GM19455 (cell line): ENCODE results near the gene TNK2.
"Not testable (repeated sequence)": the region's sequence is repeated elsewhere in the genome, so short reads cannot be mapped to it uniquely, and the experiment has no call there.

Experiments
- ATAC-seq: cut with Tn5 transposase; IDR thresholded peaks from one replicate; pipeline ENCODE4 v1.9.1; 2021; ENCODE audit not compliant: unreplicated experiment

Gene TNK2

GRCh38 chr3:195918176-195918575 is 9.8 kb upstream of the TNK2 start:
- ATAC-seq = no peak

- ATAC-seq = no peak
Observed at GRCh38 chr3:195916991-195917390, 8.6 kb upstream of the TNK2 start.

GRCh38 chr3:195916291-195916690 is 7.9 kb upstream of the TNK2 start:
- ATAC-seq = no peak

- peak; percentile 84 for ATAC-seq
Observed at GRCh38 chr3:195914648-195915473, 6.5 kb upstream of the TNK2 start.

- ATAC-seq = not testable (repeated sequence)
Observed at GRCh38 chr3:195914146-195914545, 5.8 kb upstream of the TNK2 start.

- no peak for ATAC-seq
Observed at GRCh38 chr3:195913382-195913781, 5.0 kb upstream of the TNK2 start.

GRCh38 chr3:195911946-195912270 is 3.6 kb upstream of the TNK2 start:
- ATAC-seq = no peak

GRCh38 chr3:195911041-195911945 is 2.9 kb upstream of the TNK2 start:
- ATAC-seq = no peak

- ATAC-seq = no peak
Observed at GRCh38 chr3:195910499-195910845, 2.1 kb upstream of the TNK2 start.

- ATAC-seq = peak; percentile 41
Observed at GRCh38 chr3:195909644-195910498, 1.5 kb upstream of the TNK2 start.

- ATAC-seq = peak; percentile 25
Observed at GRCh38 chr3:195908694-195909581, 587 bp upstream of the TNK2 start.

- ATAC-seq = no peak
Observed at GRCh38 chr3:195907684-195907933, 742 bp downstream of the TNK2 start.

- no peak for ATAC-seq
Observed at GRCh38 chr3:195906865-195907683, 1.3 kb downstream of the TNK2 start.

- ATAC-seq = no peak
Observed at GRCh38 chr3:195905970-195906864, 2.1 kb downstream of the TNK2 start.

GRCh38 chr3:195904368-195904767 is 4.0 kb downstream of the TNK2 start:
- no peak for ATAC-seq

GRCh38 chr3:195903950-195904290 is 4.4 kb downstream of the TNK2 start:
- ATAC-seq = no peak

GRCh38 chr3:195902634-195903033 is 5.7 kb downstream of the TNK2 start:
- ATAC-seq = not testable (repeated sequence)

- ATAC-seq = not testable (repeated sequence)
Observed at GRCh38 chr3:195901836-195902585, 6.3 kb downstream of the TNK2 start.
